ENCODE measurements around the gene NFATC4. TPM values are rescaled to one million over a fixed set of nuclear protein-coding genes. Genes with fewer than 3 reads are reported as not detected.
A peak's percentile ranks its signal among the peaks of the same experiment; 100 is the strongest.

NFATC4 gene
- total and polyA plus RNA-seq, 10 of the 15 experiments (the other 5 are each of a cell fraction or from before 2014, with no cell fraction given), result 0.97 to 14.3 (median 4.9) TPM

DNA sequence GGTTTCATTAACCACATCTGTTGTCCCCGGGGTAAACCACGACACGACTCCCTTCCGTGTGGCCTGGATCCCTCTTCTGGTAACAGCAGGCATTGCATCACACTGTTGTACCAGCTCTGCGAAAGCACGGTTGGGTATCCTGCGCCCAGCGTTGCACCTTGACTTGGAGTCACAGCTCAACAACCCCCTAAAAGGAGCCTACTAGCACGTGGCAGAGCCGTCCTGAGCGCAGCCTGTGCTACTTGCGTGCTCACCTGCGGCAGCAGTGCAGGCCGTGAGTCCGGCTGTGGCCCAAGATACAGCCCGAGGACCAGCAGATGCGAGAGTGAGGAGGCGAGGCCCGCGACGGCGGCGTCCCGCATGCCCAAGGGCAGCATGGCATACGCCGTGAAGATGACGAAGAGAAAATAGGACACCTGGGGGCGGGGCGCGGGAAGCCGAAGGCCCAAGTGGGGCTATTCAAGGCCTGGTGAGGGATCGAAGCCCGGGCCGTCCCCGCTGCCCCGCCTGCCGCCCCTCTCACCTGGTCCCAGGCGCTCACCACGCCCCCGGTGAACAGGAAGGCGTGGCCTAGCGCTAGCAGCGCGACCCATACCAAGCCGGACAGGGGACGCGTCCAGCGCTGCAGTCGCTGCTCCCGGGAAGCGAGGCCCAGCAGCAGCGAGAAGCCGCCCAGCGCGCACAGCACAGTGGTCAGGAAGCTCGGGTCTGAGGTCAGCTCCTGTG, 35.6 kb upstream of the NFATC4 start:
- peak overlapping the region; percentile 35; the same call in 1 of the 2 replicates for H3K4me3 ChIP-seq
- POLR2A ChIA-PET, result interaction anchor here (0.7 to 4.0 kb wide), 7 partner anchors 19 to 441 kb away, joined by 3 to 42 read pairs (median 3); partner anchors contain the start of genes CBLN3 and KHNYN
- H2AFZ ChIP-seq (ENCODE audit: control insufficient read depth, low read depth, low read length), result peak overlapping the region; percentile 48
- no peaks in the 10 kb centered on the region for H3K9me3 ChIP-seq (replicated peaks; ENCODE audit: control insufficient read depth, insufficient read depth, low read length)
- ATAC-seq (peak; percentile 88), DNase-seq (ENCODE audit: low read depth, low spot score) (peak; percentile 60), FAIRE-seq (peak; percentile 96)
- H3K36me3 ChIP-seq (ENCODE audit: control insufficient read depth in 2 of 2, insufficient read depth in 2 of 2, low read length in 1 of 2), result no peaks in the 10 kb centered on the region; a peak in 1 of 4 replicates
- in situ Hi-C loops (cut with MboI), result loop anchor here (5.0 kb wide), 1 partner anchor 100 kb away; no protein-coding TSS in a partner anchor
- BruUV-seq (replicated peaks), result no TSS peak
- H3K79me2 ChIP-seq (ENCODE audit: control insufficient read depth, insufficient read depth, low read length), result no peaks in the 10 kb centered on the region
- H3K4me2 ChIP-seq (ENCODE audit: control insufficient read depth, insufficient read depth), result peak overlapping the region; percentile 96
- SMC1A ChIA-PET (ENCODE audit: uncharacterized antibody, unreplicated experiment), result interaction anchor here (0.5 to 4.9 kb wide), 18 partner anchors 22 to 1155 kb away, joined by 3 to 77 read pairs (median 3); partner anchors contain the start of genes CBLN3, CIDEB, DCAF11 and KHNYN
- no peak overlapping the region for H3K9ac ChIP-seq (ENCODE audit: control insufficient read depth, insufficient read depth, low read length)
- H3K27me3 ChIP-seq (replicated peaks in 1 of 2; ENCODE audit: control insufficient read depth in 2 of 2, insufficient read depth in 2 of 2, low read length in 1 of 2), result peaks cover 2 to 12% of the 10 kb centered on the region in 2 experiments; a peak in 3 of 4 replicates
- peaks cover 18% of the 10 kb centered on the region for H3K4me1 ChIP-seq (ENCODE audit: control insufficient read depth, insufficient read depth, low read length)
- RAD21 ChIA-PET (ENCODE audit: unreplicated experiment), result interaction anchor here (0.6 to 5.0 kb wide), 27 partner anchors 10 to 742 kb away, joined by 3 to 141 read pairs (median 4); partner anchors contain the start of genes CBLN3, CIDEB, DHRS1 and KHNYN
- no peak overlapping the region for H3K27ac ChIP-seq (ENCODE audit: control insufficient read depth, insufficient read depth)
- intact Hi-C loops (cut with micrococcal nuclease; ENCODE audit: unreplicated experiment), result loop anchor here (1.0 to 5.0 kb wide), 2 partner anchors 35 to 89 kb away; partner anchors contain the start of gene NFATC4
- CTCF ChIA-PET, result interaction anchor here (0.7 to 16.6 kb wide), 28 partner anchors 8 to 1075 kb away, joined by 3 to 452 read pairs (median 8); partner anchors contain the start of genes CBLN3, CIDEB, KHNYN and LTB4R
- no peaks in the 10 kb centered on the region for H4K20me1 ChIP-seq (ENCODE audit: control insufficient read depth, insufficient read depth)
- WGBS (ENCODE audit: insufficient coverage, insufficient replicate concordance, low lambda C conversion rate, missing lambda C conversion rate), result 3% methylated on average over 55 of the region's 56 CpGs
- TF ChIP-seq MEF2A (IDR thresholded peaks at IDR 0.05; ENCODE audit: insufficient read depth, low read depth, low read length) (no peak), CBFB (IDR thresholded peaks at IDR 0.05; ENCODE audit: low read depth) (peak; percentile 55; the same call in 1 of the 2 replicates), NFXL1 (IDR thresholded peaks at IDR 0.05; ENCODE audit: borderline replicate concordance) (no peak), SMC3 (IDR thresholded peaks at IDR 0.05; ENCODE audit: borderline replicate concordance, low read length) (peak; percentile 51; the same call in 1 of the 2 replicates), STAT1 (conservative IDR thresholded peaks at IDR 0.05) (no peak), JUNB (IDR thresholded peaks at IDR 0.05) (no peak), TARDBP (IDR thresholded peaks at IDR 0.05; ENCODE audit: borderline replicate concordance) (no peak), CBX5 (IDR thresholded peaks at IDR 0.05; ENCODE audit: low read depth) (no peak), CHD1 (IDR thresholded peaks at IDR 0.05; ENCODE audit: low read depth, low read length) (no peak), MXI1 (IDR thresholded peaks at IDR 0.05; ENCODE audit: low read depth, low read length) (0 out of 2 replicates have a peak, but pooled peaks have one; percentile 26), EGR1 (IDR thresholded peaks at IDR 0.05; ENCODE audit: borderline replicate concordance in 1 of 2, low read depth in 2 of 2, low read length in 2 of 2) (no peak), NBN (IDR thresholded peaks at IDR 0.05) (peak; percentile 82; the same call in 1 of the 2 replicates), STAT3 (IDR thresholded peaks at IDR 0.05; ENCODE audit: low read depth, low read length) (no peak), MTA3 (IDR thresholded peaks at IDR 0.05; ENCODE audit: borderline replicate concordance, low read length) (no peak)
- TF ChIP-seq, protein P1, sequence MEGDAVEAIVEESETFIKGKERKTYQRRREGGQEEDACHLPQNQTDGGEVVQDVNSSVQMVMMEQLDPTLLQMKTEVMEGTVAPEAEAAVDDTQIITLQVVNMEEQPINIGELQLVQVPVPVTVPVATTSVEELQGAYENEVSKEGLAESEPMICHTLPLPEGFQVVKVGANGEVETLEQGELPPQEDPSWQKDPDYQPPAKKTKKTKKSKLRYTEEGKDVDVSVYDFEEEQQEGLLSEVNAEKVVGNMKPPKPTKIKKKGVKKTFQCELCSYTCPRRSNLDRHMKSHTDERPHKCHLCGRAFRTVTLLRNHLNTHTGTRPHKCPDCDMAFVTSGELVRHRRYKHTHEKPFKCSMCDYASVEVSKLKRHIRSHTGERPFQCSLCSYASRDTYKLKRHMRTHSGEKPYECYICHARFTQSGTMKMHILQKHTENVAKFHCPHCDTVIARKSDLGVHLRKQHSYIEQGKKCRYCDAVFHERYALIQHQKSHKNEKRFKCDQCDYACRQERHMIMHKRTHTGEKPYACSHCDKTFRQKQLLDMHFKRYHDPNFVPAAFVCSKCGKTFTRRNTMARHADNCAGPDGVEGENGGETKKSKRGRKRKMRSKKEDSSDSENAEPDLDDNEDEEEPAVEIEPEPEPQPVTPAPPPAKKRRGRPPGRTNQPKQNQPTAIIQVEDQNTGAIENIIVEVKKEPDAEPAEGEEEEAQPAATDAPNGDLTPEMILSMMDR (IDR thresholded peaks at IDR 0.05 in 2 of 3, conservative IDR thresholded peaks at IDR 0.05 in 1 of 3; ENCODE audit: control insufficient read depth in 2 of 3, extremely low read depth in 1 of 3, insufficient read depth in 1 of 3, low read depth in 3 of 3, low read length in 3 of 3), result peak; percentile 80 to 86 (median 85)
- TF ChIP-seq, protein P2, sequence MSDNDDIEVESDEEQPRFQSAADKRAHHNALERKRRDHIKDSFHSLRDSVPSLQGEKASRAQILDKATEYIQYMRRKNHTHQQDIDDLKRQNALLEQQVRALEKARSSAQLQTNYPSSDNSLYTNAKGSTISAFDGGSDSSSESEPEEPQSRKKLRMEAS (IDR thresholded peaks at IDR 0.05; ENCODE audit: low read depth, low read length), result no peak
- TF ChIP-seq, protein P3, sequence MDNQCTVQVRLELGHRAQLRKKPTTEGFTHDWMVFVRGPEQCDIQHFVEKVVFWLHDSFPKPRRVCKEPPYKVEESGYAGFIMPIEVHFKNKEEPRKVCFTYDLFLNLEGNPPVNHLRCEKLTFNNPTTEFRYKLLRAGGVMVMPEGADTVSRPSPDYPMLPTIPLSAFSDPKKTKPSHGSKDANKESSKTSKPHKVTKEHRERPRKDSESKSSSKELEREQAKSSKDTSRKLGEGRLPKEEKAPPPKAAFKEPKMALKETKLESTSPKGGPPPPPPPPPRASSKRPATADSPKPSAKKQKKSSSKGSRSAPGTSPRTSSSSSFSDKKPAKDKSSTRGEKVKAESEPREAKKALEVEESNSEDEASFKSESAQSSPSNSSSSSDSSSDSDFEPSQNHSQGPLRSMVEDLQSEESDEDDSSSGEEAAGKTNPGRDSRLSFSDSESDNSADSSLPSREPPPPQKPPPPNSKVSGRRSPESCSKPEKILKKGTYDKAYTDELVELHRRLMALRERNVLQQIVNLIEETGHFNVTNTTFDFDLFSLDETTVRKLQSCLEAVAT (IDR thresholded peaks at IDR 0.05), result peak; percentile 79; the same call in 1 of the 2 replicates
- TF ChIP-seq, protein P4, sequence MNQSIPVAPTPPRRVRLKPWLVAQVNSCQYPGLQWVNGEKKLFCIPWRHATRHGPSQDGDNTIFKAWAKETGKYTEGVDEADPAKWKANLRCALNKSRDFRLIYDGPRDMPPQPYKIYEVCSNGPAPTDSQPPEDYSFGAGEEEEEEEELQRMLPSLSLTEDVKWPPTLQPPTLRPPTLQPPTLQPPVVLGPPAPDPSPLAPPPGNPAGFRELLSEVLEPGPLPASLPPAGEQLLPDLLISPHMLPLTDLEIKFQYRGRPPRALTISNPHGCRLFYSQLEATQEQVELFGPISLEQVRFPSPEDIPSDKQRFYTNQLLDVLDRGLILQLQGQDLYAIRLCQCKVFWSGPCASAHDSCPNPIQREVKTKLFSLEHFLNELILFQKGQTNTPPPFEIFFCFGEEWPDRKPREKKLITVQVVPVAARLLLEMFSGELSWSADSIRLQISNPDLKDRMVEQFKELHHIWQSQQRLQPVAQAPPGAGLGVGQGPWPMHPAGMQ (IDR thresholded peaks at IDR 0.05; ENCODE audit: borderline replicate concordance), result no peak
